Measurements from ENCODE around the gene IDH2. TPM values are rescaled to one million over a fixed set of nuclear protein-coding genes. Genes with fewer than 3 reads are reported as not detected.

The IDH2 gene
- total and polyA plus RNA-seq, 2 of the 13 experiments (the other 11 are each of a cell fraction or from before 2014, with no cell fraction given), result 121 to 145 TPM

- TF ChIP-seq PRDM10 (CRISPR knock-in tag; IDR thresholded peaks at IDR 0.05; ENCODE audit: low read depth) (0 out of 2 replicates have a peak, but pooled peaks have one; percentile 19), ZNF10 (CRISPR knock-in tag; IDR thresholded peaks at IDR 0.05; ENCODE audit: borderline replicate concordance, low read depth) (no peak), ZNF772 (CRISPR knock-in tag; IDR thresholded peaks at IDR 0.05) (peak; percentile 72; the same call in 1 of the 2 replicates), ZFP37 (CRISPR knock-in tag; IDR thresholded peaks at IDR 0.05; ENCODE audit: borderline replicate concordance) (no peak), NR2F6 (IDR thresholded peaks at IDR 0.05) (peak; percentile 66), NR2F6 (CRISPR knock-in tag; IDR thresholded peaks at IDR 0.05) (no peak), RNF219 (CRISPR knock-in tag; IDR thresholded peaks at IDR 0.05) (no peak), HCFC1 (IDR thresholded peaks at IDR 0.05; ENCODE audit: low read depth, low read length) (no peak), MYNN (CRISPR knock-in tag; IDR thresholded peaks at IDR 0.05; ENCODE audit: low read depth) (no peak), LBX2 (CRISPR knock-in tag; IDR thresholded peaks at IDR 0.05; ENCODE audit: borderline replicate concordance) (no peak), MED1 (CRISPR knock-in tag; IDR thresholded peaks at IDR 0.05) (peak; percentile 81), CREBL2 (CRISPR knock-in tag; IDR thresholded peaks at IDR 0.05; ENCODE audit: borderline replicate concordance) (no peak), ZUFSP (CRISPR knock-in tag; IDR thresholded peaks at IDR 0.05; ENCODE audit: borderline replicate concordance) (no peak), MNT (IDR thresholded peaks at IDR 0.05) (no peak), IKZF1 (IDR thresholded peaks at IDR 0.05) (no peak), YEATS4 (CRISPR knock-in tag; IDR thresholded peaks at IDR 0.05; ENCODE audit: borderline replicate concordance) (peak; percentile 36; the same call in 1 of the 2 replicates), ZNF180 (CRISPR knock-in tag; IDR thresholded peaks at IDR 0.05; ENCODE audit: borderline replicate concordance, low read depth) (no peak), MTA1 (CRISPR knock-in tag; IDR thresholded peaks at IDR 0.05; ENCODE audit: borderline replicate concordance) (no peak), GTF3A (CRISPR knock-in tag; conservative IDR thresholded peaks at IDR 0.05) (no peak), ZFP36L1 (CRISPR knock-in tag; IDR thresholded peaks at IDR 0.05) (no peak), PITX1 (CRISPR knock-in tag; IDR thresholded peaks at IDR 0.05) (no peak; the same call in 1 of the 2 replicates)
These were observed 47.6 kb downstream of the IDH2 start (continued) for GRCh38 chr15:90054618-90055097.
